BLaER1 (cell line): Measurements from ENCODE around the gene MED14.

Source experiments
- H3K27ac ChIP-seq: shearing (Covaris generic); formaldehyde crosslinking; 2 replicates; pipeline ENCODE4 v1.8.1; 2022
- H3K27me3 ChIP-seq: shearing (Covaris generic); formaldehyde crosslinking; 2 replicates; pipeline ENCODE4 v1.8.1; 2022
- H3K36me3 ChIP-seq: shearing (Covaris generic); formaldehyde crosslinking; 2 replicates; pipeline ENCODE4 v1.8.1; 2022
- H3K4me1 ChIP-seq: shearing (Covaris generic); formaldehyde crosslinking; 2 replicates; pipeline ENCODE4 v1.8.1; 2022
- H3K4me2 ChIP-seq: shearing (Covaris generic); formaldehyde crosslinking; 2 replicates; pipeline ENCODE4 v1.8.1; 2022
- H3K4me3 ChIP-seq: shearing (Covaris generic); formaldehyde crosslinking; 2 replicates; pipeline ENCODE4 v1.8.1; 2022
- H3K9ac ChIP-seq: shearing (Covaris generic); formaldehyde crosslinking; 2 replicates; pipeline ENCODE4 v1.8.1; 2022
- H3K9me3 ChIP-seq: shearing (Covaris generic); formaldehyde crosslinking; 2 replicates; pipeline ENCODE4 v1.8.1; 2022
- H4K20me1 ChIP-seq: shearing (Covaris generic); formaldehyde crosslinking; 2 replicates; pipeline ENCODE4 v1.8.1; 2022
- Cebpa-rat ChIP-seq: shearing (Covaris generic); IDR thresholded peaks from 2 replicates; pipeline ENCODE4 v1.8.1; 2022

MED14 gene

GRCh38 chrX:40622479-40623138 lies 112.7 kb downstream of the MED14 start:
- H3K4me1 ChIP-seq = no peaks in the 10 kb centered on the region
- H3K4me3 ChIP-seq = no peak overlapping the region
- peaks cover 4% of the 10 kb centered on the region; the same call in 1 of the 2 replicates for H3K27me3 ChIP-seq
- H3K9me3 ChIP-seq = peaks cover 10% of the 10 kb centered on the region
- peaks cover 6% of the 10 kb centered on the region for H3K36me3 ChIP-seq
- no peak overlapping the region for H3K4me2 ChIP-seq
- H4K20me1 ChIP-seq = no peaks in the 10 kb centered on the region
- no peak for TF ChIP-seq Cebpa-rat
- no peak overlapping the region for H3K9ac ChIP-seq
- H3K27ac ChIP-seq = no peak overlapping the region

- no peaks in the 10 kb centered on the region for H3K27me3 ChIP-seq
- H3K4me2 ChIP-seq = no peak overlapping the region
- no peaks in the 10 kb centered on the region for H3K9me3 ChIP-seq
- no peak overlapping the region for H3K9ac ChIP-seq
- no peaks in the 10 kb centered on the region for H3K36me3 ChIP-seq
- TF ChIP-seq Cebpa-rat = no peak
- H3K4me3 ChIP-seq = no peak overlapping the region
- H3K4me1 ChIP-seq = no peaks in the 10 kb centered on the region
- H4K20me1 ChIP-seq = no peaks in the 10 kb centered on the region
- H3K27ac ChIP-seq = no peak overlapping the region
Measured at GRCh38 chrX:40617566-40617965, 117.8 kb downstream of the MED14 start.

- Histone ChIP-seq H3K4me2 (no peak overlapping the region), H3K9me3 (no peaks in the 10 kb centered on the region), H3K27ac (no peak overlapping the region), H4K20me1 (no peaks in the 10 kb centered on the region), H3K36me3 (no peaks in the 10 kb centered on the region), H3K9ac (no peak overlapping the region), H3K4me1 (no peaks in the 10 kb centered on the region), H3K4me3 (no peak overlapping the region), H3K27me3 (no peaks in the 10 kb centered on the region)
- TF ChIP-seq Cebpa-rat = no peak
Measured at GRCh38 chrX:40615976-40616375, 119.4 kb downstream of the MED14 start.

- Histone ChIP-seq H3K4me1 (no peaks in the 10 kb centered on the region), H3K36me3 (no peaks in the 10 kb centered on the region), H3K4me2 (no peak overlapping the region), H3K9me3 (no peaks in the 10 kb centered on the region), H3K9ac (no peak overlapping the region), H3K27me3 (no peaks in the 10 kb centered on the region), H4K20me1 (no peaks in the 10 kb centered on the region), H3K27ac (no peak overlapping the region), H3K4me3 (no peak overlapping the region)
- no peak for TF ChIP-seq Cebpa-rat
Measured at GRCh38 chrX:40612511-40612910, 122.8 kb downstream of the MED14 start.

GRCh38 chrX:40607381-40607780 lies 128.0 kb downstream of the MED14 start:
- H3K4me2 ChIP-seq = no peak overlapping the region

GRCh38 chrX:40603446-40603845 lies 131.9 kb downstream of the MED14 start:
- Histone ChIP-seq H3K27ac (no peak overlapping the region), H3K27me3 (no peaks in the 10 kb centered on the region), H3K36me3 (peaks cover 33% of the 10 kb centered on the region), H4K20me1 (no peaks in the 10 kb centered on the region; the same call in 1 of the 2 replicates), H3K4me2 (no peak overlapping the region), H3K9me3 (no peaks in the 10 kb centered on the region), H3K9ac (no peak overlapping the region), H3K4me1 (no peaks in the 10 kb centered on the region), H3K4me3 (no peak overlapping the region)
- TF ChIP-seq Cebpa-rat = no peak

More at GRCh38 chrX:40607381-40607780, 128.0 kb downstream of the MED14 start:
- Histone ChIP-seq H3K27me3 (no peaks in the 10 kb centered on the region), H3K4me3 (no peak overlapping the region), H3K36me3 (peaks cover 10% of the 10 kb centered on the region; the same call in 1 of the 2 replicates), H3K4me1 (no peaks in the 10 kb centered on the region), H3K9me3 (no peaks in the 10 kb centered on the region), H3K27ac (no peak overlapping the region), H4K20me1 (no peaks in the 10 kb centered on the region; the same call in 1 of the 2 replicates), H3K9ac (no peak overlapping the region)
- TF ChIP-seq Cebpa-rat = no peak
